DOHH2 (cell line): ENCODE data around the gene GPC5.

Source experiments
- H3F3A ChIP-seq: fragments of 200-600 bp; sonication (generic), shearing (Covaris generic); 2 replicates; pipeline ENCODE4 v1.6.0; 2016; ENCODE audit warnings: antibody characterized with exemption, mild to moderate bottlenecking; ENCODE audit not compliant: control insufficient read depth, insufficient read depth
- H3K27ac ChIP-seq: fragments of 200-600 bp; sonication (generic); 2 replicates; pipeline ENCODE4 v1.5.1; 2014; ENCODE audit warnings: low read depth, mild to moderate bottlenecking, low read length, moderate library complexity
- H3K27me3 ChIP-seq: fragments of 200-600 bp; sonication (generic); 2 replicates; pipeline ENCODE4 v1.6.1; 2014; ENCODE audit warnings: mild to moderate bottlenecking, low read length, mixed read lengths; ENCODE audit not compliant: control insufficient read depth
- H3K36me3 ChIP-seq: fragments of 200-600 bp; sonication (generic); 2 replicates; pipeline ENCODE4 v1.6.1; 2014; ENCODE audit warnings: mild to moderate bottlenecking, low read length, moderate library complexity, mixed read lengths; ENCODE audit not compliant: control insufficient read depth
- H3K4me1 ChIP-seq: fragments of 200-600 bp; sonication (generic); 2 replicates; pipeline ENCODE4 v1.6.1; 2014; ENCODE audit warnings: mild to moderate bottlenecking, low read length, mixed read lengths; ENCODE audit not compliant: control insufficient read depth
- H3K4me2 ChIP-seq: fragments of 200-600 bp; sonication (generic); 2 replicates; pipeline ENCODE4 v1.6.0; 2014; ENCODE audit warnings: mild to moderate bottlenecking, low read length, moderate library complexity
- H3K4me3 ChIP-seq: fragments of 200-600 bp; sonication (generic); 2 replicates; pipeline ENCODE4 v1.5.1; 2014; ENCODE audit warnings: mild to moderate bottlenecking, low read length, mixed read lengths
- H3K79me2 ChIP-seq: fragments of 200-600 bp; sonication (generic); 2 replicates; pipeline ENCODE4 v1.6.1; 2014; ENCODE audit warnings: mild to moderate bottlenecking, low read length, mixed read lengths; ENCODE audit not compliant: control insufficient read depth
- H3K9me2 ChIP-seq: fragments of 200-600 bp; sonication (generic); replicated peaks from 2 replicates; pipeline ENCODE4 v1.6.1; 2014; ENCODE audit warnings: mild to moderate bottlenecking, low read length, mixed read lengths; ENCODE audit not compliant: control insufficient read depth
- H3K9me3 ChIP-seq: fragments of 200-600 bp; sonication (generic); 2 replicates; pipeline ENCODE4 v1.6.1; 2014; ENCODE audit warnings: antibody characterized with exemption, low read length, mixed read lengths; ENCODE audit not compliant: control insufficient read depth, insufficient read depth
- H4K20me1 ChIP-seq: fragments of 200-600 bp; sonication (generic); 2 replicates; pipeline ENCODE4 v1.6.0; 2014; ENCODE audit warnings: low read depth, mild to moderate bottlenecking, antibody characterized with exemption, low read length, moderate library complexity; ENCODE audit not compliant: control insufficient read depth, insufficient read depth
- CTCF ChIP-seq: fragments of 200-600 bp; sonication (generic); IDR thresholded peaks from one replicate; pipeline ENCODE4 v1.5.1; 2014; ENCODE audit warnings: antibody characterized with exemption, mild to moderate bottlenecking, low read depth, low read length; ENCODE audit not compliant: poor library complexity, severe bottlenecking
- EZH2phosphoT487 ChIP-seq: fragments of 200-600 bp; sonication (generic); IDR thresholded peaks from 2 replicates; pipeline ENCODE4 v1.6.1; 2017; ENCODE audit warnings: borderline replicate concordance, mild to moderate bottlenecking, antibody characterized with exemption, low read length, moderate library complexity, mixed read lengths

The GPC5 gene

DNA sequence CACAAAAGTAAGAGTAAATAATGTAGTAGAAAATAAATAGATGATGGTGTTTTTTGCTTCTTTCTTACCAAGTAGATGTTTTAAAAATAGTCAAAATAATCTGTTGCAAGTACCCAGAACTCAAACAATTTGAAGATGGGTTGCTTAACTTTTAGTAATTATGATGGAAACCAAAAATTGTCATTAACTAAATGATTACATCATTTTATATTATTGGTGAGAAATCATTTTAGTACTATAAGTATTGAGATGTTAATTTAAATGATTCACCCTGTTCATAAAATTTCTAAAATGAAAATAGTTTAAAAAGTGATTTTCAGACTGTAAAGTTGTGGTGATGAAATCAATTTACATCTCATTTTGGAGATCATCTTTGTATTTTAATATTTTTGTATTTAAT is 404.5 kb downstream of the GPC5 start:
- TF ChIP-seq CTCF (no peak), EZH2phosphoT487 (no peak)
- Histone ChIP-seq H3K4me3 (no peak overlapping the region), H3K27me3 (no peaks in the 10 kb centered on the region), H3F3A (no peaks in the 10 kb centered on the region), H3K79me2 (no peaks in the 10 kb centered on the region), H3K9me2 (no peaks in the 10 kb centered on the region), H3K9me3 (no peaks in the 10 kb centered on the region), H3K4me1 (no peaks in the 10 kb centered on the region), H3K27ac (no peak overlapping the region), H3K36me3 (no peaks in the 10 kb centered on the region), H3K4me2 (no peak overlapping the region), H4K20me1 (no peaks in the 10 kb centered on the region)

- H3K27me3 ChIP-seq: no peaks in the 10 kb centered on the region
- H3K4me2 ChIP-seq: no peak overlapping the region
- H3K79me2 ChIP-seq: no peaks in the 10 kb centered on the region
- no peaks in the 10 kb centered on the region for H3K9me3 ChIP-seq
- TF ChIP-seq CTCF: no peak
- TF ChIP-seq EZH2phosphoT487: no peak
- H3K27ac ChIP-seq: no peak overlapping the region
- H3F3A ChIP-seq: no peaks in the 10 kb centered on the region
- H4K20me1 ChIP-seq: no peaks in the 10 kb centered on the region
- H3K4me1 ChIP-seq: no peaks in the 10 kb centered on the region
- H3K36me3 ChIP-seq: no peaks in the 10 kb centered on the region
- H3K4me3 ChIP-seq: no peak overlapping the region
- no peaks in the 10 kb centered on the region for H3K9me2 ChIP-seq
These were observed 406.3 kb downstream of the GPC5 start for GRCh38 chr13:91804724-91805123.

DNA sequence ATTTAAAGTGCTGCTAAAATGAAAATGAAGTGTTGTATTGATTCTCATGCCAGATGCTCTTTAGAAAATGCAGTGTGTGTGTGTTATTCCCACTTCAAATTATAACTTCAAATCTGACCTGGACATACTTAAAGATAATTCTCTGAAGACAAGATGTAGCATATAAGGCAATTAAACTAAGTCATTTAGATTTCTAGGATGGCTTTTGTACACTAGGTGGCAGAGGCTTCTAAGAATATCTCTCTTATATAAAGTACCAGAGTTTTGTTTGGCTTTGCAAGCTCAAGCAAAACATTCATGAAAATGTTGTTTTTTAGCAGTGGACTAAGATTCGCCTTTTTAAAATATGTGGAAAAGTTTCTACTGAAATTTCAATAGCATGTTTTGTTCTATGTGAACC is 407.2 kb downstream of the GPC5 start:
- TF ChIP-seq CTCF (no peak), EZH2phosphoT487 (no peak)
- Histone ChIP-seq H4K20me1 (no peaks in the 10 kb centered on the region), H3K9me2 (no peaks in the 10 kb centered on the region), H3K27me3 (no peaks in the 10 kb centered on the region), H3K4me3 (no peak overlapping the region), H3K4me1 (no peaks in the 10 kb centered on the region), H3F3A (no peaks in the 10 kb centered on the region), H3K4me2 (no peak overlapping the region), H3K9me3 (no peaks in the 10 kb centered on the region), H3K79me2 (no peaks in the 10 kb centered on the region), H3K36me3 (no peaks in the 10 kb centered on the region), H3K27ac (no peak overlapping the region)

GRCh38 chr13:91809161-91809560 is 410.7 kb downstream of the GPC5 start:
- no peak for TF ChIP-seq CTCF
- TF ChIP-seq EZH2phosphoT487: no peak

More at GRCh38 chr13:91809161-91809560, 410.7 kb downstream of the GPC5 start:
- H3K9me3 ChIP-seq: no peaks in the 10 kb centered on the region
- no peak overlapping the region for H3K4me3 ChIP-seq
- H3K27ac ChIP-seq: no peak overlapping the region
- no peaks in the 10 kb centered on the region for H3K36me3 ChIP-seq
- H3K9me2 ChIP-seq: no peaks in the 10 kb centered on the region
- no peaks in the 10 kb centered on the region for H3K79me2 ChIP-seq
- H3K27me3 ChIP-seq: no peaks in the 10 kb centered on the region
- H4K20me1 ChIP-seq: no peaks in the 10 kb centered on the region
- no peaks in the 10 kb centered on the region for H3K4me1 ChIP-seq
- no peaks in the 10 kb centered on the region for H3F3A ChIP-seq
- no peak overlapping the region for H3K4me2 ChIP-seq
